SW480 (cell line): Measurements from ENCODE around the gene PDE6G.

Source experiments
- DNase-seq: peaks from one replicate; pipeline ENCODE4 v3.0.0-alpha.2; 2016; ENCODE audit warnings: low spot score

PDE6G gene

DNA sequence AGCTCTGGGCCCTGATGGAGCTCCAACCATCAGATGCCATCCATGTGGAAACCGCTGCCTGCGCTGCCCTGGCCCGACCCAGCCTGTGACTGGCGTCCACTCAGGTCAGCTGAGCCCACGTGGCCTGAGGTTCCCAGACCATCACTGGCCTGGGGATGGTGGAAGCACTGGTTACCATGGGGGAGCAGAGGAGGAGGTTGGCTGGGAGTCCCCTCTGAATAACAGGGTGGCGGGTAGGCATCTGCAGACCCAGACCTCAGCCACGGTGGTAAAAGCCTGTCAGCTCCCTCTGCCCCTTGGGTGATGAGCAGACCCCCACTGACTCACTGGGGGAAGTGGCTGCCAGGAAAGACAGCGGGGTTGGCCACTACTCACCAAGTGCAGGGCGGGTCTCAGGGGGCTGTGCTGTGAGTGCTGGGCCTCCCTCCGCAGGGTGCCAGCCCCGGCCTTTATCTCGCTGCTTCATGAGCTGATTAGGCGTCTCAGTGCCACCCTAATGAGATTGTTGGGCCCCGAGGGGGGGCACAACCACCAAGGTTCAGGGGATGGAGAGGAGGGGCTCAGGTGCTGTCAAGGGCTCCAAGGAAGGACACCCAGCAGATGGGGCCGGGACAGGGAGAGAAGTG is at the start of gene PDE6G:
TSS of gene PDE6G (minus strand) at position 425 of the 626 bp plus-strand sequence. CDS start 3,237 bp downstream, outside the sequence.
- no peak for DNase-seq

GRCh38 chr17:81705518-81706231 is 49.3 kb upstream of the PDE6G start:
- DNase-seq: no peak

- no peak for DNase-seq
Observed at GRCh38 chr17:81703747-81704654, 47.7 kb upstream of the PDE6G start.

DNA sequence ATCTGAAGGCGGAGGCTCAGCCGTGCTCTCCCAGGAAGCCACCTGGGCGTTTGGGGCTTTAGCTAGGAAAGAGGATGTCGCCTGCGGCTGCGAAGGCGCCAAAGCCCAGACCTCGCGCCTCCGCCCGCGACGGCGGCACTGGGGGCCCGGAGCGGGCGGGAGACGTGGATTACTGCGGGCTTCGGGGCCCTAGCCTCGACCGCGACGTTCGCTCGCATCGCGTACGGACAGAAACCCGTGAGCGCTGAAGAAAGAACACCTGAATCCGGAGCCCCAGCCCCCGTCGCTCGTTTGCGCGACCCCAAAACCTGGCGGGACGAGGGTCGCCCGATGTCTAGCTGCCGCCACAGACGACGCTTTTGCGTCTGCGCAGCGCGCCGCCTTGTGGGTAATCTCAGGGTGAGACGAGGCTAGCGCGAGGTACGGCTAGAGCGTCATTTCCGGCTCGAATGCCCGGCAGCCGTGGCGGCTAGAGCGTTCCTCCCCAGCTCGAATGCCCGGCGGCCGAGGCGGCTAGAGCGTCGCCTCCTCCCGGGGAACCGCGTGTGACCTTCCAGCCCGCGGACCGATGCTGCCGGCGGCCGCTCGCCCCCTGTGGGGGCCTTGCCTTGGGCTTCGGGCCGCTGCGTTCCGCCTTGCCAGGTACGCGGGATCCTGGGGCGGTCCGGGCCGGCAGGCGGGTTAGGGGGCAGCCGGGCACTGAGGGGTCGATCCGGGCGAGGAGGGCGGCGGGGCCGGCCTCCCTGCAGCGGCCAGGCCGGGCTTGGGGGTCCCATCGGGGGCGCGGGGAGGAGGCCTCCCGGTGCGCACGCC is 46.8 kb upstream of the PDE6G start, which contains the start of gene MRPL12:
TSS of gene MRPL12 (plus strand) at position 434 of the 813 bp plus-strand sequence. CDS start at position 569, 135 bp downstream.
- DNase-seq: peak; percentile 92

DNA sequence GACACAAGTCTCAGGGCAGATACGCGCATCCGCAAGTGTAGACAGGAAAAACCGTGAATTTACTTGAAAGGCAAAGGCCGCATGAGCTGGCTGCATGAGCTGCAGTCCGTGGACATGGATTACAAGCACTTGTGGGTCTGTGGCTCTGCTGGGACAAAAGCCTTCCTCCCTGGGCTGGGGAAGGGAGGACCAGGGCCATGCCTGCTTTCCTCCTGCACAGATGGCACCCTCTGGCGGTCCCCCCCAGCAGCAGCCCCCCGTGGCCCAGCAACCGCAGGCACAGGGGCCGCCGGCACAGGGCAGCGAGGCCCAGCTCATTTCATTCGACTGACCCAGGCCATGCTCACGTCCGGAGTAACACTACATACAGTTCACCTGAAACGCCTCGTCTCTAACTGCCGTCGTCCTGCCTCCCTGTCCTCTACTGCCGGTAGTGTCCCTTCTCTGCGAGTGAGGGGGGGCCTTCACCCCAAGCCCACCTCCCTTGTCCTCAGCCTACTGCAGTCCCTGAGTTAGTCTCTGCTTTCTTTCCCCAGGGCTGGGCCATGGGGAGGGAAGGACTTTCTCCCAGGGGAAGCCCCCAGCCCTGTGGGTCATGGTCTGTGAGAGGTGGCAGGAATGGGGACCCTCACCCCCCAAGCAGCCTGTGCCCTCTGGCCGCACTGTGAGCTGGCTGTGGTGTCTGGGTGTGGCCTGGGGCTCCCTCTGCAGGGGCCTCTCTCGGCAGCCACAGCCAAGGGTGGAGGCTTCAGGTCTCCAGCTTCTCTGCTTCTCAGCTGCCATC is 45.1 kb upstream of the PDE6G start:
- no peak for DNase-seq

GRCh38 chr17:81700353-81701287 is 44.3 kb upstream of the PDE6G start:
- no peak for DNase-seq

GRCh38 chr17:81697261-81698044 is 41.1 kb upstream of the PDE6G start:
- DNase-seq: no peak

DNA sequence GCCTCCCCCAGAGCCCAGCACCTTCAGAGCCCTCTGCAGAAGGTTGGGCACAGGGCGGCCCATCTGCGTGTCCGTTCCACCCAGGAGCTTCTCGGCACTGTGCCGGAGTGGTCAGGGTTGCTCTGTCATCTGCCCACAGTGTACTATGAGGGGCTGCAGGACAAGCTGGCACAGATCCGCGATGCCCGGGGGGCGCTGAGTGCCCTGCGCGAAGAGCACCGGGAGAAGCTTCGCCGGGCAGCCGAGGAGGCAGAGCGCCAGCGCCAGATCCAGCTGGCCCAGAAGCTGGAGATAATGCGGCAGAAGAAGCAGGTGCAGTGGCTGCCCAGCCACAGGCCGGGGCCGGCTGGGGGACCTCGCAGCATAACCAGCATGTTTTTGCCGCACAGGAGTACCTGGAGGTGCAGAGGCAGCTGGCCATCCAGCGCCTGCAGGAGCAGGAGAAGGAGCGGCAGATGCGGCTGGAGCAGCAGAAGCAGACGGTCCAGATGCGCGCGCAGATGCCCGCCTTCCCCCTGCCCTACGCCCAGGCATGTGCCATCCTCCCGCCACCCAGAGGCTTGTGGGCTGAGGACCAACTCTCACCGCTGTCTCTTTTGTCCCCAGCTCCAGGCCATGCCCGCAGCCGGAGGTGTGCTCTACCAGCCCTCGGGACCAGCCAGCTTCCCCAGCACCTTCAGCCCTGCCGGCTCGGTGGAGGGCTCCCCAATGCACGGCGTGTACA is 40.0 kb upstream of the PDE6G start:
- DNase-seq: no peak

GRCh38 chr17:81695801-81696200 is 39.5 kb upstream of the PDE6G start:
- no peak for DNase-seq

DNA sequence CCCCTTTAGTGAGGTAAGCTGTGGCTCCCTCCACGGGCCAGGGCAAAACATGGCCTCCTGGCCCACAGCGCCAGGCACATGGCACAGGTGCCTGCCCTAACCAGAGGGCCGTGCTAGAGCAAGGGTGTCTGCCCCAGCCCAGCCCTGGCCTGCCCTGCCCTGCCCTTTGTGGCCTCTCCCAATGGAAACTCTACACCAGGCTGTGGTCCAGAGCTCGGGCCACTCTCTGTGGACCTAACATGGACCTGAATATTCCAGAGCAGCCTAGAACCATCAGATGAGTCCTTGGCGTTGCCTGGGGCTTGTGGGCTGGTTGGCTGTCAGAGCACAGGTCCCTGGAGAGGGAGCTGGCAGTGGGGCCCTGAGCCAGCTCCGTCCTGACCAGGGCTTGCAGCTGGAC is 38.9 kb upstream of the PDE6G start:
- no peak for DNase-seq

DNA sequence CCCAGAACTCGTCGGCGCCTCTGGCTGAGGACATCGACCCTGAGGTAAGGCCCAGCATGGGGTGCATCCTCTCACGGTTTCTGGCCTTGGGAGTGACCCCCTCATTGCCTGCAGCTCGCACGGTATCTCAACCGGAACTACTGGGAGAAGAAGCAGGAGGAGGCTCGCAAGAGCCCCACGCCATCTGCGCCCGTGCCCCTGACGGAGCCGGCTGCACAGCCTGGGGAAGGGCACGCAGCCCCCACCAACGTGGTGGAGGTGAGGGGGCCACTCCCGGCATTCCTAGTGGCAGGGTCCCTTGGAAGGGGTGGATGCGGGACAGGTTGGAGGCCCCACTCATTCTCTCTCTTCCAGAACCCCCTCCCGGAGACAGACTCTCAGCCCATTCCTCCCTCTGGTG is 38.5 kb upstream of the PDE6G start:
- no peak for DNase-seq

DNA sequence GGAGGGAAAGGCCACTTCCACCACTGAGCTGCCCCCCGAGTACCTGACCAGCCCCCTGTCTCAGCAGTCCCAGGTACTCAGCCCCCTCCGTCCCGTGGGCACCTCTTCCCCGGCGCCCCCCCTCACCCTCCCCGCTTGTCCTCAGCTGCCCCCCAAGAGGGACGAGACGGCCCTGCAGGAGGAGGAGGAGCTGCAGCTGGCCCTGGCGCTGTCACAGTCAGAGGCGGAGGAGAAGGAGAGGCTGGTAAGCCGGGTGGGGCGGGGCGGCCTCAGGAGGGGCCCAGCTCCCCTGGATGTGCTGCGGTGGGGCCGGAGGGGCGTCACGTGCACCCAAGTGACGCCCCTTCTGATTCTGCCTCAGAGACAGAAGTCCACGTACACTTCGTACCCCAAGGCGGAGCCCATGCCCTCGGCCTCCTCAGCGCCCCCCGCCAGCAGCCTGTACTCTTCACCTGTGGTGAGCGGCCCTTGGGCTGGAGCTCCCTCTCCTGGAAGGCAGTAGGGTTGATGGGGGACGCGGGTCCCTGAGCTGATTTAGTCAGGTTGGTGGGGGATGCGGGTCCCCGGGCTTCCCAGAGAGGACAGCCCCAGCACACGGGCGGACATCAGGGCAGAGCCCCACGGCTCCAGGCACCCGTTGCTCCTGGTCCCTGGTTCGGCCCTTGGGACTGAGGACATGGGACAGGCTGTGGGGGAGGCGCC is 37.3 kb upstream of the PDE6G start:
- DNase-seq: no peak

DNA sequence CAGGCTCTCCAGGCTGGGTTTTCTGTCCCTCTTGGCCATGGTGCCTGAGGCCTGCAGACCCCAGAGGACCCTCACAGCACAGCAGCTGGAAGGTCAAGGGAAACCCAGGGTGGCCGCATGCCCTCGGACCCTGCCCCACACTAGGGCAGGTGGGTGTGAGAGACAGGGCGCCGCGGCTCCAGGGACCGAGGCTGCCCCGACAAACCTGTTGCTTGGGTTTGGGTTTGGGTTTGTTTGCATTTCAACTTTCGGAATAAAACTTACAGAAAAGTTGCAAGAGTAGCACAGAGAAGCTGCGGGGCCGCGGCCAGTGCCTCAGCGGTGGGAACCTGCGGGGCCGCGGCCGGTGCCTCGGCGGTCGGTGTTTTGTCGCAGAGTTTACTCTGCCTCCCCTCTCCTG is 35.3 kb upstream of the PDE6G start:
- no peak for DNase-seq

DNA sequence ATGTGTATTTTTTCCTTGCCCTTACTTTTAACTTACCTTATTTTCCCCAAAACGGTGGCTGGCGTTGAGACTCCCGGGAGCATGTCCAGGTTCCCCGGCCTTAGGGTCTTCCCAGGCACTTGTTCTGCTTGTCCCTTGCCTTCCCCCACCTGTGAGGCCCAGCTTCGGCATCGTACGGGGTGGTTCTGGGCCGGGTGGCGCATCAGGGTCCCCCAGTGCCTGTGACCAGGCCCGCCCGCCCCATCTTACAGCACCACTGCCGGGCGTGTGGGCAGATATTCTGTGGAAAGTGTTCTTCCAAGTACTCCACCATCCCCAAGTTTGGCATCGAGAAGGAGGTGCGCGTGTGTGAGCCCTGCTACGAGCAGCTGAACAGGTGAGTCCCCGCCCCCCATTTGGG is 34.9 kb upstream of the PDE6G start:
- no peak for DNase-seq

GRCh38 chr17:81690549-81690948 is 34.2 kb upstream of the PDE6G start:
- DNase-seq: no peak

- DNase-seq: no peak
Observed at GRCh38 chr17:81690066-81690465, 33.7 kb upstream of the PDE6G start.

- no peak for DNase-seq
Observed at GRCh38 chr17:81688616-81689015, 32.3 kb upstream of the PDE6G start.
